ENCODE data around the gene TEX2. TPM values are rescaled to one million over a fixed set of nuclear protein-coding genes. Genes with fewer than 3 reads are reported as not detected.

The TEX2 gene, protein sequence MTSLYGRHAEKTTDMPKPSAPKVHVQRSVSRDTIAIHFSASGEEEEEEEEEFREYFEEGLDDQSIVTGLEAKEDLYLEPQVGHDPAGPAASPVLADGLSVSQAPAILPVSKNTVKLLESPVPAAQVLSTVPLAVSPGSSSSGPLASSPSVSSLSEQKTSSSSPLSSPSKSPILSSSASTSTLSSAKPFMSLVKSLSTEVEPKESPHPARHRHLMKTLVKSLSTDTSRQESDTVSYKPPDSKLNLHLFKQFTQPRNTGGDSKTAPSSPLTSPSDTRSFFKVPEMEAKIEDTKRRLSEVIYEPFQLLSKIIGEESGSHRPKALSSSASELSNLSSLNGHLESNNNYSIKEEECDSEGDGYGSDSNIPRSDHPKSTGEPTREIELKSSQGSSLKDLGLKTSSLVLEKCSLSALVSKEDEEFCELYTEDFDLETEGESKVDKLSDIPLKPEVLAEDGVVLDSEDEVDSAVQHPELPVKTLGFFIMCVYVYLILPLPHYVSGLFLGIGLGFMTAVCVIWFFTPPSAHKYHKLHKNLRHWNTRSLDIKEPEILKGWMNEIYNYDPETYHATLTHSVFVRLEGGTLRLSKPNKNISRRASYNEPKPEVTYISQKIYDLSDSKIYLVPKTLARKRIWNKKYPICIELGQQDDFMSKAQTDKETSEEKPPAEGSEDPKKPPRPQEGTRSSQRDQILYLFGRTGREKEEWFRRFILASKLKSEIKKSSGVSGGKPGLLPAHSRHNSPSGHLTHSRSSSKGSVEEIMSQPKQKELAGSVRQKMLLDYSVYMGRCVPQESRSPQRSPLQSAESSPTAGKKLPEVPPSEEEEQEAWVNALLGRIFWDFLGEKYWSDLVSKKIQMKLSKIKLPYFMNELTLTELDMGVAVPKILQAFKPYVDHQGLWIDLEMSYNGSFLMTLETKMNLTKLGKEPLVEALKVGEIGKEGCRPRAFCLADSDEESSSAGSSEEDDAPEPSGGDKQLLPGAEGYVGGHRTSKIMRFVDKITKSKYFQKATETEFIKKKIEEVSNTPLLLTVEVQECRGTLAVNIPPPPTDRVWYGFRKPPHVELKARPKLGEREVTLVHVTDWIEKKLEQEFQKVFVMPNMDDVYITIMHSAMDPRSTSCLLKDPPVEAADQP
- total RNA-seq = 1 to 10 TPM; 8.4 to 8.7 TPM
- total RNA-seq = 23.3 to 31.8 reads per million in 2 donors

DNA sequence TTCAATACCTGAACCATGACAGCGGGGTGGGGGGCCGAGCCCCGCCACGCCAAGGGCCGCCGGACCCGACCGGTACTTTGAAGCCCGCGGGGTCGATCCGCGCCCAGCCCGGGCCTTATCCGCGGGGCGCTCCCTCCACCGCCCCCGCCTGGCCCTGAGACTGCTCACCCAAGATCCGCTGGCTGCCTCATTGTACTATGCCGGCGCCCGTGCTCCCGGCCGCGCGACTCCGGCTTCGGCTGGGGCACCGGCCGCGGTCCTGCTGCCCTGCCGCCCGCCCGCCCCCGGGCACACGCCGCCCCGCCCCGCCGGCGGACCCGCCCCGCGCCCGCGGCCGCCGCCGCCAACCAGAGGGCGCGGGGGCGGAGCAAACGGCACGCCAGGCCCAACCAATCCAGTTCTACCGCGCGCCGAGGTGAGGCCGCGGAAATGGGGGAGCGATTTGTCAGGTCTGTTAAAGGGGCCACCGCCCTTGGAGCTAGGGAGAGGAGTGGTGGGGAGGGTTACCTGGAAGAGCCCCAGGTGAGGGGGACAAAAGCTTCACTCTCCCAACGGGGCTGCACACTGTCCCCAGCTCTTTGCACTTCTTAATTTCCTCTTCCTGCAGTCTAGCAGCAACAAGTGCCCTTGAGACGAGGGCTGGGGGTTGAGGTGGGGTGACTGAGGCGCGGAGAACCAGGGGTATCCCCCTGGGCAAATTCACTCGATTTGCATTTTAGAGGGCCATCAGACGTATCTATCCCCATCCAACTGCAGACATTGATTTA lies at the start of gene TEX2:
TEX2 (minus strand) TSS at position 261 of the 767 bp plus-strand sequence. CDS start 49,043 bp downstream, outside the sequence.
- Mint-ChIP-seq H3K4me3 (peak within 1 kb of the TSS; percentile 95), H3K36me3 (ENCODE audit: low read depth) (peaks cover 4% of the 10 kb centered on the region), H3K27ac (peak within 1 kb of the TSS; percentile 94), H3K27me3 (peaks cover 16% of the 10 kb centered on the region), H3K4me1 (peaks cover 25% of the 10 kb centered on the region)
- ATAC-seq = peak; percentile 89
- peak; percentile 83 to 85 (median 83) for DNase-seq
- H3K9me3 ChIP-seq (ENCODE audit: control insufficient read depth, low read length, poor library complexity, severe bottlenecking) = no peaks in the 10 kb centered on the region

DNA sequence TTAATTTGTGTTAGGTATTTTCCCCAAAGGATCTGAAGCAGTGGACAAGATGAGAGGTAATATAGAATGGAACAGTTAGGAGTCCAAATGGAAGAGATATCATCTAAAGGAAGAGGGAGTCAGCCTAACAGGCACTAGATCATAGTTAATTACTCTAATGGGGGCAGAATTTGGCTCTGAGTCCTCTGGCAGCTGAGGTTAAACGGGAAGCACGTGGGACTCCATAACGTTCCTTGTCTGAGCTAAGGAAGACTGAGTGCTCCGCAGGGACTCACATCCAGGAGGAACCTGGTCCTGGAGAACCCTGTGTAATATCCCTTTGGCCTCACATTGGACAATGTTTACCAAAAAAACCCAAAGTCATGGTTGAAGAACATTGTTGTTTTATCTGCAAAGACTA lies 46.6 kb upstream of the TEX2 start:
- Mint-ChIP-seq H3K36me3 (ENCODE audit: low read depth) (peaks cover 2% of the 10 kb centered on the region), H3K4me3 (no peak overlapping the region), H3K4me1 (peaks cover 2% of the 10 kb centered on the region), H3K27ac (no peak overlapping the region), H3K27me3 (no peaks in the 10 kb centered on the region)
- DNase-seq = no peak
- no peaks in the 10 kb centered on the region for H3K9me3 ChIP-seq (ENCODE audit: control insufficient read depth, low read length, poor library complexity, severe bottlenecking)
- ATAC-seq = no peak

DNA sequence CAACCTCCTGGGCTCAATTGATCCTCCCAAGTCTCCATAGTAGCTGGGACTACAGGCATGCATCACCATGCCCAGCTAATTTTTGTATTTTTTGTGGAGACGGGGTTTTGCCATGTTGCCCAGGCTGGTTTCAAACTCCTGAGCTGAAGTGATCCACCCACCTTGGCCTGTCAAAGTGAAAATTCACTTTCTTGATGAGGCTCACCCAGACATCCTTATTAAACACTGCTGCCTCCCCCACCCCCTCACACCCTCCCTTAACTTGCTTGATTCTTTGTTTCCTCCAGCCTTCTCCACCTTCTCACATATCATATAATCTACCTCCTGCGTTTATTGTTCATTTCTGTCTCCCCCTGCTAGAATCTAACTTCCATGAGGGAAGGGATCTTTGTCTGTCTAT lies 46.0 kb upstream of the TEX2 start:
- ATAC-seq (no peak), DNase-seq (no peak)
- Mint-ChIP-seq H3K27me3 (no peaks in the 10 kb centered on the region), H3K4me3 (no peak overlapping the region), H3K36me3 (ENCODE audit: low read depth) (peaks cover 2% of the 10 kb centered on the region), H3K27ac (no peak overlapping the region), H3K4me1 (peaks cover 2% of the 10 kb centered on the region)
- H3K9me3 ChIP-seq (ENCODE audit: control insufficient read depth, low read length, poor library complexity, severe bottlenecking) = no peaks in the 10 kb centered on the region

DNA sequence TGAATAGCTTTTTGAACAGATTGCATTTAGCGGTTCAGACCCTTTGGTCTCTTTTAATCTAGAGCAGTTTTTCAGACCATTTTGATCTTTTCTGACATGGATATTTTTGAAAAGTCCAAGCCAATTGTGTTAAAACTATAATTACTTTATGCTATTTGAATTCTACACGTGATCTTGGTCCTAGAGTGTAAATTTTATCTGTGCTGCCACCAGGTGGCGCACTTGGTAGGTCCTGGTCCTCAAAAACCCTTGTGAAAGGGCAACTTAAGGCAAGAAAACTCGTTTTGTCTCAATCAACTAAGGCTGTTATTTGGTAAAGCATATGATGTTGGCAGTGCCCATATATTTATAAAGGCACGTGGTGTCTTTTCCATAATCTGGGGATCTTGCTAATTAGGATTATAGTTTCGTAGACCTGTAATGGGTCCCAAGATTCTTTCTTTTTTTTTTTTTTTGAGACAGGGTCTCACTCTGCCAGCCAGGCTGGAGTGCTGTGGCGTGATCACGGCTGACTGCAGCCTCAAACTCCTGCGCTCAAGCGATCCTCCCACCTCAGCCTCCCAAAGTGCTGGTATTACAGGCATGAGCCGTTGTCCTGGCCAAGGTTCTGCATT lies 43.9 kb upstream of the TEX2 start:
- peaks cover 2% of the 10 kb centered on the region for H3K36me3 Mint-ChIP-seq (ENCODE audit: low read depth)
- H3K27me3 Mint-ChIP-seq = no peaks in the 10 kb centered on the region
- no peak overlapping the region for H3K4me3 Mint-ChIP-seq
- DNase-seq = peak; percentile 43 to 62 (median 48)
- H3K27ac Mint-ChIP-seq = no peak overlapping the region
- no peaks in the 10 kb centered on the region for H3K9me3 ChIP-seq (ENCODE audit: control insufficient read depth, low read length, poor library complexity, severe bottlenecking)
- peaks cover 2% of the 10 kb centered on the region for H3K4me1 Mint-ChIP-seq
- peak; percentile 62 for ATAC-seq

DNA sequence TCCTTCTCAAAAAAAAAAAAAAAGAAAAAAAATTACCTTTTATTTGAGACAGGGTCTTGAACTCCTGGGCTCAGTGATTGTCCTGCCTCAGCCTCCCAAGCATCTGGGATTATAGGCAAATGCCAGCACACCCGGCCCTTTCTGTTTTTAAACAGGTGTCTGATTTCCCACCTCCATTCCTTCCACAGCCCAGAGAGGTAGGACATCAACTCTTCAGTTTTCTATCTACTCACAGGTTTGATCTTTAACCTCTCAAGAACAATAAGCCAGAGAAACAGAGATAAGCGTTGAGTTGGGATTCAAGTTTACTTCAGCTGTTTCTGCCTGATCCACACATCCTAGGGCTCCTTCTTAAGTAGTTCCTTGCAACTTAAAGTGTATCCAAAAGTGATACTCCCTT lies 41.5 kb upstream of the TEX2 start:
- no peaks in the 10 kb centered on the region for H3K9me3 ChIP-seq (ENCODE audit: control insufficient read depth, low read length, poor library complexity, severe bottlenecking)
- peaks cover 2% of the 10 kb centered on the region for H3K4me1 Mint-ChIP-seq
- H3K4me3 Mint-ChIP-seq = no peak overlapping the region
- H3K27ac Mint-ChIP-seq = no peak overlapping the region
- peaks cover 2% of the 10 kb centered on the region for H3K36me3 Mint-ChIP-seq (ENCODE audit: low read depth)
- DNase-seq = no peak
- peaks cover 9% of the 10 kb centered on the region for H3K27me3 Mint-ChIP-seq
- no peak for ATAC-seq

DNA sequence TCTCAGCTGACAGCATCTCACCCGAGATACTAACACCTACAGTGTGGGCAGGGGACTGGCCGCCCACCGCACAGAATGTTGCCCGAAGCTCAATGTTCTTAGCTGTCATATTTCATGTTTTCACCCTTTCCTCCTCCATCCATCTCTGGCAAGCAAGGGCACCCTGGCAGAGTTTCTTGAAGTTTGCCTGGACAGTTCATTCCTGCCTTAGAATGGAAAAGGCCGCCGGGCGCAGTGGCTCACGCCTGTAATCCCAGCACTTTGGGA lies 37.6 kb upstream of the TEX2 start:
- H3K36me3 Mint-ChIP-seq (ENCODE audit: low read depth) = peaks cover 3% of the 10 kb centered on the region
- H3K4me3 Mint-ChIP-seq = no peak overlapping the region
- no peak for ATAC-seq
- peaks cover 22% of the 10 kb centered on the region for H3K27me3 Mint-ChIP-seq
- no peaks in the 10 kb centered on the region for H3K9me3 ChIP-seq (ENCODE audit: control insufficient read depth, low read length, poor library complexity, severe bottlenecking)
- no peak for DNase-seq
- H3K27ac Mint-ChIP-seq = no peak overlapping the region
- no peaks in the 10 kb centered on the region for H3K4me1 Mint-ChIP-seq

DNA sequence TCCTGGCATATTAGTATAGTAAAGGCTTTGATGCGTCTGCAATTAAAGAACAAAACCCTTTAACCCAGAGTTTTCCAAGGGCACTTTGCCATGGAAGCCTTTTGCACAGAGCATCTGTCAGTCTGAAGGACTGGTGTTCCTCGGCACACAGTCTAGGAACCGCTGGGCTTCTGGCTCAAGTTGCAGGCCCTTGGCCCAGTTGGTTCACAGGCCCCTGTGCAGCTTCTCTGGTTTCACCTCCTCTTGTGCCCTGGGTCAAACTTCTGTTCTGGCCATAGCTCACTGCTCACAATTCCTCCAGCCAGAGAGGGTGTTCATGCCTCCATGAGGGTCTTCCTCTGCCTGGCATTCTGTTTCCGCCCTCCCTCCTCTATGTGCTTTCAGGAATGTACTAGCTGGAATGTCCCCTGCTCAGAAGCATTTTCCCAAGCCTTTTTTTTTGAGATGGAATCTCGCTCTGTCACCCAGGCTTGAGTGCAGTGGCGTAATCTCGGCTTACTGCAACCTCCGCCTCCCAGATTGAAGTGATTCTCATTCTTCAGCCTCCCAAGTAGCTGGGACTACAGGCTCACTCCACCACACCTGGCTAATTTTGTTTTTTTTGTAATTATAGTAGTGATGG lies 34.5 kb upstream of the TEX2 start:
- Mint-ChIP-seq H3K36me3 (ENCODE audit: low read depth) (peaks cover 3% of the 10 kb centered on the region), H3K4me1 (no peaks in the 10 kb centered on the region), H3K27me3 (peaks cover 22% of the 10 kb centered on the region), H3K27ac (no peak overlapping the region), H3K4me3 (no peak overlapping the region)
- H3K9me3 ChIP-seq (ENCODE audit: control insufficient read depth, low read length, poor library complexity, severe bottlenecking) = no peaks in the 10 kb centered on the region
- DNase-seq (no peak), ATAC-seq (no peak)

DNA sequence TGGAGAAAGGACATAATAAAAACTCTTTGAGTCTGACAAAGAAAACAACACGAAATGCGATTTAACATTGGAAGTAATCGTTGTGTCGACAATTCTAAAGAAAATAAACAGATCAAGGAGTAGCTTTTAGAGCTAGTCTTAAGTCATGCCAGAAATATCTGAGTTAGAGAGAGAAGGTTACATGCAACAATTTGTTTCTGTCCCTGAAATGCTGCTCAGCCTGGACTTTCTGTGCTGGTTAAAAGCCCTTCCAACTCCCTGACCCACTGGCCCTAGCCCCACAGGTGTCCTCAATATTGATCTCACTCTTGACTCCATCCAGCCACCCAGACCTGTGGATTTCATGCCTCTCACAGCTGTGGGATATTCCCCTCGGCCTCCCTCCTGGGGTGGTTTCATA lies 33.2 kb upstream of the TEX2 start:
- Mint-ChIP-seq H3K4me3 (no peak overlapping the region), H3K27me3 (peaks cover 22% of the 10 kb centered on the region), H3K36me3 (ENCODE audit: low read depth) (peaks cover 3% of the 10 kb centered on the region), H3K4me1 (no peaks in the 10 kb centered on the region), H3K27ac (no peak overlapping the region)
- ATAC-seq (no peak), DNase-seq (no peak)
- no peaks in the 10 kb centered on the region for H3K9me3 ChIP-seq (ENCODE audit: control insufficient read depth, low read length, poor library complexity, severe bottlenecking)

DNA sequence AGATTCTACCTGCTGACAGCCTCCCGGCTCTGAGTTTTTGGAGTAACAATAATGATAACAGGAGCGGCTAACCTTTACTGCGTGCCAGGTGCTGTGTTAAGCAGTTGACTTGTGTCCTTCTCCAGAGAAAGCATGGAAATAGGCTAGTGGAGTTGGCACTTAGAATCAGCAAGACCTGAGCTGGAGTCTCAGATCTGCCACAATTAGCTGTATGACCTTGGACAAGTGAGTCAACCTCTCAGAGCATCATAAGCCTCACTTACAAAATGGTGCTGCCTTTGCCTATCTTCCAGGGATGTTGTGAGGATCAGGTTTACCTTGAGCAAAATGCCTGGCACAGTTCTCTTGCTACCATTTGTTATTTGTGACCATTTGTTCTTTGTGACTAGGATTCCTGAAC lies 32.1 kb upstream of the TEX2 start:
- no peaks in the 10 kb centered on the region for H3K4me1 Mint-ChIP-seq
- H3K27me3 Mint-ChIP-seq = peaks cover 15% of the 10 kb centered on the region
- H3K27ac Mint-ChIP-seq = no peak overlapping the region
- H3K9me3 ChIP-seq (ENCODE audit: control insufficient read depth, low read length, poor library complexity, severe bottlenecking) = no peaks in the 10 kb centered on the region
- no peak for DNase-seq
- no peak for ATAC-seq
- H3K4me3 Mint-ChIP-seq = no peak overlapping the region
- H3K36me3 Mint-ChIP-seq (ENCODE audit: low read depth) = peaks cover 3% of the 10 kb centered on the region

DNA sequence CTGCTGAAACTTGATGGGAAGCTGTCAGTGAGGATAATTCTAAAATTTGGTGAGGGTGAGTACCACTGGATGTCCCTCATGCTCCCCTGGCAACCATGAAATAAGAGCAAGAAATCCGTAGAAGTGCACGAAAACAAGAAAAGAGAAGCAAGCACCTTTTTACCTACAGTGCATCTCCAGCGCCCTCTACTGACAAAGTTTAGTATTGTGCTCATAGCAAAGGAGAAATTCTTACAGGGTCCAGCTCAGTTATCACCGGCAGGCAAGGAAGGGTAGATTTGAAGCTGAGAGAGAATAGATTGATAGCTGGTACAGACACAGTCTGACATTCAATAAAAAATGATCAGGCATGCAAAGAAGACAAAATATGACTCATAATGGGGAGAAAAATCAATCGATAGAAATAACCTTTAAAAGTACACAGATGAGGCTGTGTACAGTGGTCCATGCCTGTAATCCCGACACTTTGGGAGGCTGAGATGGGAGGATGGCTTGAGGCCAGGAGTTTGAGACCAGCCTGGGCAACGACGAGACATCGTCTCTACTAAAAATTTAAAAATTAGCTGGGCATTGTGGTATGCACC lies 28.3 kb upstream of the TEX2 start:
- no peaks in the 10 kb centered on the region for H3K9me3 ChIP-seq (ENCODE audit: control insufficient read depth, low read length, poor library complexity, severe bottlenecking)
- H3K4me1 Mint-ChIP-seq = no peaks in the 10 kb centered on the region
- ATAC-seq (no peak), DNase-seq (no peak)
- peaks cover 5% of the 10 kb centered on the region for H3K27me3 Mint-ChIP-seq
- H3K36me3 Mint-ChIP-seq (ENCODE audit: low read depth) = peaks cover under 1% of the 10 kb centered on the region
- no peak overlapping the region for H3K4me3 Mint-ChIP-seq
- no peak overlapping the region for H3K27ac Mint-ChIP-seq

DNA sequence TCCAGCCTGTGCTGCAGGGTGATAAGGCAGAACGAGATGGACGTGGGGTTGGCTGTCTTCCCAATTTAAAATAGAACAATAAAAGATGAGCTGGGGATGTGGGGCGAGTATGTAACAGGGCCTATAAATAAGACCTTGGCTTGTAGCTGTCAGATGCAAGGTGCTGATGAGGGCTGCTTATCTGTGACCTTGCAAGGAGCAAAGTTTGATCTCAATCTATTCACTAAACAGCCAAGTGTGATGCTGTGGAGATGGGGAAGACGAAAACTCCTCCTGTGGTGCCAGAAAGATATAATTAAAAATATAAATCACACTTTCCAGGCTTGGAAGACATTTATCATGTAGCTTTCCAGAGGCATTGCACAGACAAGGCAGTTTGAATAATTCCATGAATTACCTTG lies 26.7 kb upstream of the TEX2 start:
- no peaks in the 10 kb centered on the region for H3K4me1 Mint-ChIP-seq
- no peak overlapping the region for H3K27ac Mint-ChIP-seq
- ATAC-seq = no peak
- H3K27me3 Mint-ChIP-seq = no peaks in the 10 kb centered on the region
- DNase-seq = no peak
- H3K4me3 Mint-ChIP-seq = no peak overlapping the region
- H3K36me3 Mint-ChIP-seq (ENCODE audit: low read depth) = no peaks in the 10 kb centered on the region
- no peaks in the 10 kb centered on the region for H3K9me3 ChIP-seq (ENCODE audit: control insufficient read depth, low read length, poor library complexity, severe bottlenecking)

DNA sequence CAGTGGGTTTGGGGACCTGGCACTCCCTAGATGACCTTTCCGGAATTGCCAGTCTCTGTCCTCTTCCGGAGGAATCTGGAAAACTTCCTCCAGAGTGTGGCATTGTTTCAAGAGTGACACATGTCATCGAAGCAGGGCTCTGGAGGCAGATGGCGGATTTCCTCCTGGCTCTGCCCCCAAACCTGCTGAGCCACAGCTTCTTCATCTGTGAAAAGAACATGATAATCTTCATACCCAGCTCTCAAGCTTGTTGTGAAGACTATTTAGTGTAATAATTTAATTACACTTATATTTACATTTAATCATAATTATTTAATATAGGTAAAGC lies 19.7 kb upstream of the TEX2 start:
- Mint-ChIP-seq H3K27me3 (peaks cover 6% of the 10 kb centered on the region), H3K4me3 (no peak overlapping the region)
- no peak for ATAC-seq

More for the DNA sequence above, 19.7 kb upstream of the TEX2 start:
- DNase-seq = no peak
- H3K36me3 Mint-ChIP-seq (ENCODE audit: low read depth) = no peaks in the 10 kb centered on the region
- no peaks in the 10 kb centered on the region for H3K9me3 ChIP-seq (ENCODE audit: control insufficient read depth, low read length, poor library complexity, severe bottlenecking)
- no peak overlapping the region for H3K27ac Mint-ChIP-seq
- H3K4me1 Mint-ChIP-seq = peaks cover 3% of the 10 kb centered on the region
